GM21786 (cell line): ENCODE results near the gene S100G.

Experiments used
- ATAC-seq: cut with Tn5 transposase; IDR thresholded peaks from one replicate; pipeline ENCODE4 v1.9.1; 2021; ENCODE audit not compliant: unreplicated experiment

Gene S100G

GRCh38 chrX:16646366-16647138 is 3.4 kb upstream of the S100G start:
- no peak for ATAC-seq

GRCh38 chrX:16651391-16652024 is 1.6 kb downstream of the S100G start:
- ATAC-seq: no peak

GRCh38 chrX:16653424-16653823 is 3.5 kb downstream of the S100G start:
- ATAC-seq: no peak

- ATAC-seq: no peak
These were observed 4.1 kb downstream of the S100G start for GRCh38 chrX:16654093-16654492.

- ATAC-seq: no peak
These were observed 8.3 kb downstream of the S100G start for GRCh38 chrX:16658284-16658683.

GRCh38 chrX:16659321-16659720 is 9.4 kb downstream of the S100G start:
- no peak for ATAC-seq

- ATAC-seq: no peak
These were observed 11.5 kb downstream of the S100G start for GRCh38 chrX:16661495-16661894.

- no peak for ATAC-seq
These were observed 12.4 kb downstream of the S100G start for GRCh38 chrX:16662402-16662801.

- ATAC-seq: no peak
These were observed 14.1 kb downstream of the S100G start for GRCh38 chrX:16664074-16664473.

GRCh38 chrX:16664626-16665025 is 14.7 kb downstream of the S100G start:
- ATAC-seq: no peak

- ATAC-seq: no peak
These were observed 15.1 kb downstream of the S100G start for GRCh38 chrX:16665089-16665488.

GRCh38 chrX:16666541-16666940 is 16.6 kb downstream of the S100G start:
- no peak for ATAC-seq

GRCh38 chrX:16671005-16671404 is 21.0 kb downstream of the S100G start:
- ATAC-seq: no peak

GRCh38 chrX:16678689-16679088 is 28.7 kb downstream of the S100G start:
- no peak for ATAC-seq

- ATAC-seq: no peak
These were observed 33.2 kb downstream of the S100G start for GRCh38 chrX:16683007-16683664.

- no peak for ATAC-seq
These were observed 37.6 kb downstream of the S100G start for GRCh38 chrX:16687514-16687913.

GRCh38 chrX:16695079-16695676 is 45.2 kb downstream of the S100G start:
- ATAC-seq: peak; percentile 89

GRCh38 chrX:16696956-16697355 is 47.0 kb downstream of the S100G start:
- ATAC-seq: no peak

GRCh38 chrX:16699389-16699788 is 49.4 kb downstream of the S100G start:
- no peak for ATAC-seq

GRCh38 chrX:16700734-16701133 is 50.8 kb downstream of the S100G start:
- no peak for ATAC-seq

GRCh38 chrX:16702700-16703599 is 53.0 kb downstream of the S100G start:
- no peak for ATAC-seq
